Activated CD4-positive, alpha-beta T cell treated with anti-CD3 and anti-CD28 coated beads, Interleukin-10, Interleukin-2, amounts not matched to agents 100 ng/mL and 50 ng/mL, durations not matched to agents 16 hours and 8 hours (primary cell): Measurements from ENCODE around the gene HCFC1.

Experiments
- DNase-seq: peaks from one replicate; pipeline ENCODE4 v3.0.0-alpha.2; 2020

HCFC1 gene

DNA sequence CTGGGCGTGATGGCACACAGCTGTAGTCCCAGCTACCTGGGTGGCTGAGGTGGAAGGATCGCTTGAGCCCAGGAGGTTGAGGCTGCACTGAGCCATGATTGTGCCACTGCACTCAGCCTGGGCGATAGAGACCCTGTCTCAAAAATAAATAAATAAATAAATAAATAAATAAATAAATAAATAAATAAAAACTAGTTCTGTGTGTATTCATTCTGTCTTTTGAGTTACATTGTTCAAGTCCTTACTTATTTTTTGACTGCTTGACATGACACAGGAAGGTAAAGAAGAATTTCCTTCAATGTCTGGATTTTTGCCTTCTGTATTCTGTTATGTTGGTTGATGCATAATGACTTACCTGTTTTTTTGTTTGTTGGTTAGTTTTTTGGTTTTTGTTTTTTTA lies 34.6 kb downstream of the HCFC1 start:
- no peak for DNase-seq

DNA sequence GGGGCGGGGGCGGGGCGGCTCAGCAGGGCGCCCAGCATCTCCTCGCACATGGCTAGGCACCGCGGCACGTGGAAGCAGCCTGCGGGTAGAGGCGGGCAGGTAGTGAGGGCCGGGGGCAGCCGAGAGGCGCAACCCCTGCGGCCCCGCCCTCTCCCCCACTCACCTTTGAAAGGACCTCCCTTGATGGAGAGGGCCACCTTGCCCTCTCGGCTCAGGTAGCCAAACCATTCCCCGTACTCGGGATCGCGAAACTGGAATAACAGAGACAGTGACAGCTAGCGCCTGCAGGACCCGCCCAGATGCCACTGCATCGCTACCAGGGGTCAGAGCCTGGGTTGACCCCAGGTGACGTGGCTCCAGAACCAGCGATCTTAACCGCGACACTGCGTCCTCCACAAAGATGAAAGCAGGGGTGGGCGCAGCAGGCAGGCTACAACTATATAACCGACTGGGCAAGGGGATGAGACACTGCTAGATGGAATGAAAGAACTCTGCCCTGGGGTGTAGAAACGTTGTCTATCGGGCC lies 36.2 kb downstream of the HCFC1 start:
- no peak for DNase-seq

DNA sequence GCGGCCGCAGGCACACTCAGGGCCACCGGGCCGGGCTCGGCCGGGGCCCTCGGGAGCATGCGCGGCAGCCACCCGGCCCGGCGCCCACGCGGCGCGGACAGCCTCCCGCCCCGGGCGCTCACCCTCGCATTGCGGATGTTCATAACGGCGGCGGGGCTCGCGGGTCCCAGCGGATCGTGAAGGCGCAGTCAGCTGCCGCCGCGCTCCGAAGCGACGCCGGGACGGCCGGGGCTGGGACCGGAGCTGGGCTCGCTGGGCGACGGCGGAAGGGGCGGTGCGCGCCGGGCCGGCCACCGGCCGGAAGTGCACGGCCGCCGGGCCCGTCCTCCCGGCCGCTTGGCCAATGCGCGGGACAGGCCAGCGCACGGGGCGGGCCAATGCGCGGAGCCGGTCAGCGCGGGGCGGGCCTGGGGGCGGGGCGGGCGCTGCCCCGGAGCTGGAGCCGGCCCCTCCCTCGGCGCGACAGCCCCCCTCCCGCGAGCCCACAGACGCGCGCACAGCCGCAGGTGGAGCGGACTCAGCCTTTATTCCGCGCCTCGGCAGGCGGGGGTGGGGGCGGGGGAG lies 36.8 kb downstream of the HCFC1 start, which contains the start of gene NAA10:
Gene NAA10, minus strand, starts transcription at position 276 of the 564 bp plus-strand sequence. Its CDS starts 133 bp downstream, at position 143.
- peak; percentile 86 for DNase-seq

DNA sequence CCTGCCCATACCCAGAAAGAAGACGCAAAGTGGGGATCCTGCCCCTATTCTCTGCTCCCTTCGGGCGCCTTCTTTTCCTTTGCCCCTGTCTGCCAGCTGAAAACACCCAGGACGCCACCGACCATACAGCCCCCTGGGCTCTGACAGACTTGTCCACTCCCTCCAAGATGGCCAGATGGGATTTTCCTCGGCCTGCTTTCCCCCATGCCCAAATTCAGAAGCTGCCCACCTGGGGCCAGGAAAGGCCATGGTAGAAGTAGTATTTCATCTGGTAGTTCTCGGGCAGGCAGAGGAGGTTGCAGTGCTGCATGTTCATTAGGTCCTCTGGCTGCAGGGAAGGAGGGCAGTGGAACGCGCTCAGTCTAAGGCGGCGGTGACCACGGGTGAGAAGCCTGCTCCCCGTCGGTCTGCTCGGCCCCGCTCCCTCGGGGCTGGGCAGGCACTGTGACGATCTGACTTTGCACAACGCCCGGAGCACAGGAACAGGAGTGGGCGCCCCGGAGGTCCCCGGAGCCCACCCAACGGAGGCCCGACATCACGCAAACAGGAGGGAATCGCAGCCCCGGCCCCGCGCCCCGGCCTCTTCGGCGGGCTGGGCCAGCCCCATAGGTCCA lies 37.4 kb downstream of the HCFC1 start:
- DNase-seq = no peak

DNA sequence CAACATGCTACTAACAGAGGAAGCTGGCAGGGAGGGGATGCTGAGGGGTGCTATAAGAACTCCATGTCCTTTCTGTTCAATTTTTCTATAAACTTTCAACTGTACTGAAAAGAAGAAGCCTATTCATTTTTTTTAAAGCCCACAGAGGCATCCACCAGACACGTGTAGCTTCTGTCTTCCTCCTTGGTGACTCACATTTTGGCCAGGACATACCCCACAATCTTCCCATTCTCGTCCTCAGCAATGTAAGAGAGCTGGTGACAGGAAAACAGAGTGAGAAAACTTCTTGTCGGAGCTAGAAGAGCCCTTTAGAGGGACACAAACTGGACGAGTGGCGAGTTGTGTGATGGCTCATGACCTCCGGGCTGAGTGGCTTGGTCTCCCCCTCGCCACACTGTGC lies 37.9 kb downstream of the HCFC1 start:
- DNase-seq = no peak

DNA sequence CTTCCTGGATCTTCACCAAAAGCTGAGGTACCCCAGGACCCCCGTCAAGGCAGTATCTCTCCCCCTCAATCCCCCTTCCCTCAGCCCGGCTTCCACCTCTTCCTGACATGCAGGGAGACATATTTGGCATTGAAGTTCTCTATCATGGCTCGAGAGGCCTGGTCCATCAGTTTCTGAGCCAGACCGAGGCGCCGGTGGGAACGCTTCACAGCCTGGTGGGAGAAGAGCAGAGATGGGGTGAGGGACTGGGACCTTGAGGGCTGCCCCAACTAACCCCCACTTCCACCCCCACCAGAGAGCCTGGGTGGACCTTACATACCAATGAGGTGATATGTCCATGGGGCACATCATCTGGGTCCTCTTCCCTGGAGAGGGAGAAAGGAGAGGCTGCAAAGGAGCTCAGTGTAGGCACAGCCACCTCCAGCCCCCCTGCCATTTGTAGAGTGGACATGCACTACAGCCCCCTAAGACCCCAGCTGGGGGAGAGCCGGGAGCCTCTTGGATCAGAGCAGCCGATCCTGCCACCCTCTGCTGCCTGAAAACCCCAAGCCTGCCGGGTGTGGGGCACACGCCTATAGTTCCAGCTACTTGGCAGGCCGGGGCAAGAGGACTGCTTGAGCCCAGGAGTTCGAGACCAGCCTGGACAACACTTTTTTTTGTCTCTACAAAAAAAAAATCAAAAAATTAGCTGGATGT lies 39.2 kb downstream of the HCFC1 start:
- DNase-seq = no peak

DNA sequence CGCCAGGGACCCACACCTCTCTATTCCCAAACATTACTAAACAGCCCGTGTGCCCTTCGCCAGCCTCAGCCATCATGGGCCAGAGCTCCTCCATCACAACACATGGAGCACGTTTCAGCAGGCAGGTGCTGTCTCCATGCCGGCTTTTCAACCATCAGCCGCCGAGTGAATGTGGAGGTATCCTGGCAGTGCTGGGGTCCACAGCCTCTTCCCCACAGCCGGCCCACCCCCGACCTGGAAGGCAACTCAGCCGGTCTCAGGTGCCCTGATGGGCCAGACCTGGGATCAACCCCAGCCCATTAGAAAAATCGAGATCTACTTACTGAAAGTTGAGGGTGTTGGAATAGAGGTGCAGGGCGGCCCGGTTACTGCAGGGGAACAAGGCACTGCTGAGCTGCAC lies 39.9 kb downstream of the HCFC1 start:
- no peak for DNase-seq

DNA sequence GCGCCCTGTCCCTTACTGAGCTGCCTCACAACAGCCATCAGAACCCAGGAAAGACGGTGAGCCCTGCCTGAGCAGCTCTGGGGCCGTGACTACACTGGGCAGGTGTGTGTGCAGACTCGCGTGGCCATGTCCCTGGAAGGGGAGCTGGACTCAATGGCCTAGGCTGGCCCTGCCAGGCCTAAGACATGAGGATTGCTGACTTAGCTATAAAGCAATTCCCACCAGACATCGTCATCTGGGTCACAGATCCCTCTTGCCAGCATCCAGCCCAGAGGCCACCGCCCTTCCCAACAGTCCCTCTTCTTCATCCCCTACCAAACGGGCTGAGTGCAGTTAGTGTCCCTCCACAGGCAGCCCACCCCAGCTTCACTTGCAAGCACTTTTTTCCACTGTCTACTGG lies 40.5 kb downstream of the HCFC1 start:
- no peak for DNase-seq

DNA sequence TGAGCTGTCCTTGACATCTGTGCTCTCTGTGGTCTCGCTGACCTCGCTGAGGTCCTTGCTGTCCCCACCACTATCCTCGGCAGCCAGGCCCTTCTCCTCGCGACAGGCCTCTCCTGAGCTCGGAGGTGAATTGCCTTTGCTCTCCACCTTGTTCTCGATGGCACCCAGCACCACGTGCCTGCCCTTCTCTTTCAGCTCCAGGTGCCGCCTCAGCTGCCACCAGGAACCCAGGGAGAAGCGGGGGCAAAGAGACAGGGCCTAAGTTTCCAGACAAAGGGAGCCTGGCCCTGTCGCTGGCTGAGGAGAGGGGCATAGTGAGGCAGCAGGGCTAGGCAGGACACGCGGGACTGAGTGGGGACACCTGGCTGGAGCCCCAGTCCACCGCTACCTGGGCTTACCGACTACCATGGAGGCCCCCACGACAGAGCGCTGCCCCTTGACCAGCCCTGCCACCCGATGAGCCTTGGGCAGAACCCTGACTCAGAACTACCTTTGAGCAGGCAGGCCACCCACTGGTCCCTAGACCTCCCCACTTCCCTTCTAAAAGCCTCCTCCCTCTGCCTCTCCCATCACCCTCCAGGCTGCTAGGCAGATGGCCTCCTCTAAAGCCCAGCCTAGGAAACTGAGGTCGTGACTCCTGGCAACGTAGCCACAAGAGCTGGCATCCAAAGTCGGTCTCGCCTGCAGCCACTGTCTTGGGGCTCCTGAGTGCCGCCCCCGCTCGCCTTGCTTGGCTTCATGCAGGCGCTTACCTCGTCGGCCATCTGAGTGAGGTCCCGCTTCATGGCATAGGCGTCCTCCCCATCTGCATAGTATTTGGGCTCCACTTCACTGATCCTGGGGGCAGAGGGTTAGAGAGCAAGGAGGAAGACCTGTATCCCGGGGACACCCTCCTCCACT lies 41.4 kb downstream of the HCFC1 start:
- DNase-seq = no peak

DNA sequence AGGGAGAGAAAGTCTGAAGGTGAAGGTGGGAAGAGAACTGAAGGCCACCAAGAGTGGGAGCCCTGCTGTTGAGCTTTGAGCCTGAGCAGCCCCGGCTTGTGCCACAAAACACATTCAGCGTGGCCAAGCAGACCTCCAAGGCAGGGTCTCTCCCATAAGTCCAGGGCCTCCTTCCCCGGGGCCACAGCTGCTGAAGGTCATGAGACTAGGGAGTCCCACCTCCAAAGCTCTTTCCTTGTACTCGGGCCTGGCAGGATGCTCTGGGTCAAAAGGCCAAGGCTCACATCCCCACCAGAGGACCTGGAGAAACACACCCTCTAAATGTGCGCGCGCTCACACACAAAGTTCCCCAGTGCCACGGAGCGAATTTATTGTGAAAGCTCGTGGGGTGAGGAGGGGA lies 42.0 kb downstream of the HCFC1 start:
- DNase-seq = no peak

DNA sequence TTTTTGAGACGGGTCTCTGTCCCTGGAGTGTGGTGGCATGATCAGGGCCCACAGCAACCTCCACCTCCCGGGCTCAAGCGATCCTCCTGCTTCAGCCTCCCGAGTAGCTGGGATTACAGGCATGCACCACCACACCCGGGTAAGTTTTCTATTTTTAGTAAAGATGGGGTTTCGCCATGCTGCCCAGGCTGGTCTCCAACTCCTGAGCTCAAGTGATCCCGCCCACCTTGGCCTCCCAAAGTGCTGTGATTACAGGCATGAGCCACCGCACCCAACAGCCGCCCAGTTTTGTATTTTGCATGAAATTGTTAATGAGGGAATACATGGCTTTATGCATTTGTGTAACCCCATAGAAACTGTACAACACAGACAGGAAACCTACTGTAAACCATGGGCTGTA lies 42.8 kb downstream of the HCFC1 start:
- no peak for DNase-seq

DNA sequence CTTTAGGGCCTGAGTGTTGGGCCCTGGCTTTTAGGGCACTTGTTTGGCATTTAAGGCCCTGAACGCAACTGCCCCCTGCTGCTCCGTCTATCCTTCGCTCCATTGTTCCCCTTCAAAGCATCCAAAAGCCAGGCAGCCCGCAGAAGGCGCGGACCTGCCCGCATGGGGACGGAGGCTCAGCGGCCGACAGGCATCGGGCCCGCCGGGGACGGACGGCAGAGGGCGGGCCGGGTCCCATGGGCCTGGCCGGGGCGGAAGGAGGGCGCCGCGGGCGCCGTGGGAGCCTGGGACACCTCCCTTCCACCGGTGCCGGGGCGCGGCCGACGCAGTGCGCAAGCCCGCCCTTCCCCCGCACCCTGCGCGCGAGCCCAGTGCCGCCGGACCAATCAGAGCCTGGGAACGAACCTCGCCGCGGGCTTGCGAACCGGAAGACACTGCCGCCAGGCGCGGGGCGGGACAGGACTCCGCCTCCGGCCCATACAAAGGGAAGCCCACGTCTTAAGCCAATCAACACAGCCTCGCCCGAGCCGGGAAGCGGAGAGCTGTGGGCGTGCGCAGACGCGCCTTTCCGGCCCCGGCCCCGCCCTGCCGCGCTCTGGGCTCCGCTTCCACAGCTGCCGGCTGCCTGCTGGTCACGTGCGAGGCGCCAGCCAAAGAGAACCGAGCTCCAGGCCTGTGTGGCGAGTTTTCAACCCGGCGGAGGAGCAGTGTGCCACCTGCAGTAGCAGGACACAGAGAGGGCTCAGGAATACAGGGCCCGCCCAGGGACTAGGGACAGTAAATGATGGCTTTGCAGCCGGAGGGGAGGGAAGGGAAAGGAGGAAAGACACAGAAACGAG lies 43.5 kb downstream of the HCFC1 start:
- DNase-seq = peak; percentile 99

DNA sequence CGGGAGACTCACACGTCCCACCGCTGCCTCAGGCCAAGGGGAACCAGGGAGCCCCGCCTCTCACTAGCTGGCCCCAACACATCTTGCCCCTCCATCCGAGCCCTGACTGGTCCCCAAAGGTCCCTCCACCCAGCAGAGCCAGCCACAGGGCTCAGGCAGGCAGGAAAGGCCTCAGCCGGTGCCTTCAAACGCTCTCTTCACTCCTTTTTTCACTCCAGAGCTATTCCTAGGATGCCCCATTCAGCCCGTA lies 44.0 kb downstream of the HCFC1 start:
- no peak for DNase-seq

DNA sequence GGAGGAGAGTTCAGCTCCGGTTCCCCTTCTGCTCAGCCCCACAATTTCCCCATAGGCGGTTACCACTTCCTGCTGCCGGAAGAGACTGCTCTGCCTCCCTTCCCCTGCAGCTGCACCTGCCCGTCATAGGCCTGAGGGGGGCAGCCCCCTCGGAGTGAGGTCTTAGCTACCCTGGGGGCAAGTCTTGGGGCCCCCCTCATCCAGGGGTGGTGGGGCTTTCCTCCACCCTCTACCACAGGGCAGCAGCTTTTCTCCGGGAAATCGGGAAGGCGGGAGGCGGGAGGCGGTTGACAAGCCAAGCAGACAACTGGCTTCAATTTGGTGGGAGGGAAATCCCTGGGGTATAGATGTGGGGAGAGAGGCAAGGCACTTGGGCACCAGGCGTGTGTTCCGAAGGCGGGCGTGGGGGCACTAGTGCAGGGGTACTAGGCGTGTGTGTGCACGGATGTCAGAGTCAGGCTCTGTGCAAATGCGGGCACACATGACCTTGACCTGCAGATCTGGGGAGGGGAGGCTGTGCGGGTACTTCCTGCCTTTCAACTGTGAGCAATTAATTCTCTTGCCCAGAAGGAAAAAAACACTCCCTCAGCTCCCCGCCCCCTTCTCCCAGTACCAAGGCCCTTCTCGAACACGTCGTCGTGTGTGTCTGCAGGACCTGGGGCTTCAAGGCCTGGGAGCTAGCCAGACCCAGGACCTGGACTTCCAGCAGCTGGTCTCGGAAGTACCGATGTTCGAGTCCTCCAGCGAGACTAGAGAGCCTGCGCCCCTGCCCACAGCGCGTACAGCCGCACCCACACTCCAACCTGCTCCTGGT lies 44.6 kb downstream of the HCFC1 start:
- DNase-seq = peak; percentile 91

DNA sequence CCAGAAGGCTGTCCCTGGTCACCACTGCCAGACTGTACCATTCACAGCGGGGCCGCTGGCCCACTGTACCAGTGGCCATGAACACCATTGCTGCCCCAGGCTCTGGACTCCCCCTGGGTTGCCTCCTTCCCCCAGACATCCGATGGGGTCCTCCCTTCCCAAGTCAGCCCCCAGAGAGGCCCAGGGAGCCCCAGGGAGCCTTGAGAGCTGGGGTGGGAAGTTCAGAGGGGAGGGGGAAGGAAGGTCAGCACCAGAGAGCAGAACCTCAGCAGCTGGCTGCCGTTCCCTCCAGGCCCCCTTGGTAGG lies 45.1 kb downstream of the HCFC1 start:
- DNase-seq = no peak

DNA sequence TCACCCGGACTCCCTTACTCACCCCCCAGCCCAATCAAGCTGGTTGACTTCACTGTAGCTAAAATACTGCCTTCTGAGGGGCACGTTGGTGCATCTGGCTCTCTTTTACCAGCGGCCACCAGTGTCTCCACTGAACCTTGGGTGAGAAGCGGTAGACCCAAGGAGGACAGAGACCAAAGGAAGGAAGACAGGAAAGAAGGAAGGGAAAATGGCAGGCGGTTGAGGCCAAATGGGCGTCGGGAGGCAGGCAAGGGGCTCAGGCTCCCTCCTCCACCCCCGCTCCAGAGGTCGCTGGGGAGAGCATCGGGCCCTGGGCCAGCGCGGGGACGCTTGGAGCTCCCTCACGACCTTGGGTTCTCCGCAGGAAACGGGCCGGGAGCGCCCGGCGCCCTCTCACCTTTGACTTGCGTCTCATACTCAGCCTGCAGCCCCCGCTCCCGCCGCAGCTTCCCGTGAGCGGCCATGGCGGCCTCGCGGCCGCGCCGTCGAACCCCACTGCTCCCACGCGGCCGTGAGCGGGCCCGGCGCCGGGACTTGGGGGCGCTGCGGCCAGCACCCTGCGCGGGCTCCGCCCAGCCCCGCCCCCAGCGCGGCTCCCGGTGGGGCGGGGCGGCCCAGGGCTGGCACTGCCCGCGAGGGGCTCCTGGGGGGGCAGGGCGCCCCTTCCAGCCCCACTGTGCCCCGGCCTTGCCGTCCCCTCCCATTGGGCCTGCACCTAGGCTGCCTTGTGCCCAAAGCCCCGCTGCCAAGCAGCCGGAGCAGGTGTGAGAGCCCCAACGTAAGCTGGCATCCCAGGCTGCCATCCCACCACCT lies 45.7 kb downstream of the HCFC1 start, which contains the start of gene ARHGAP4:
Gene ARHGAP4, minus strand, starts transcription at position 526 of the 813 bp plus-strand sequence. Its CDS starts 62 bp downstream, at position 464.
- peak; percentile 69 for DNase-seq

DNA sequence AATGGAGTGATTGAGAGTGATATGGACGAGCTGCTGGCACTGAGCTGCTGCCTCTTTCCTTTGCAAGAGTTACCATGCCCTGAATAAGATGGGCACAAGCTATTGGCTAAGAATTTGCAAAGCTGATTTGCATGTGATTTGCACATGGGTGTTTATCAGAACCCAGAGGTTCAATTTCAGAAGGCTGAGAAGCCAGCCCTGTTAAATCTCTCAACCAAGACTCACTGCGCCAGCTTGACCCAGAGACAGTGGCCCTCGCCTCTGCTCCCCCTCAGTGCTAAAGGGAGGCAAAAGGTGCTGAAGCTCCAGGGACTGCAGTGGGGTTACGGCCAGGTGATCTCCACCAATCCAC lies 46.3 kb downstream of the HCFC1 start:
- DNase-seq = peak; percentile 58

DNA sequence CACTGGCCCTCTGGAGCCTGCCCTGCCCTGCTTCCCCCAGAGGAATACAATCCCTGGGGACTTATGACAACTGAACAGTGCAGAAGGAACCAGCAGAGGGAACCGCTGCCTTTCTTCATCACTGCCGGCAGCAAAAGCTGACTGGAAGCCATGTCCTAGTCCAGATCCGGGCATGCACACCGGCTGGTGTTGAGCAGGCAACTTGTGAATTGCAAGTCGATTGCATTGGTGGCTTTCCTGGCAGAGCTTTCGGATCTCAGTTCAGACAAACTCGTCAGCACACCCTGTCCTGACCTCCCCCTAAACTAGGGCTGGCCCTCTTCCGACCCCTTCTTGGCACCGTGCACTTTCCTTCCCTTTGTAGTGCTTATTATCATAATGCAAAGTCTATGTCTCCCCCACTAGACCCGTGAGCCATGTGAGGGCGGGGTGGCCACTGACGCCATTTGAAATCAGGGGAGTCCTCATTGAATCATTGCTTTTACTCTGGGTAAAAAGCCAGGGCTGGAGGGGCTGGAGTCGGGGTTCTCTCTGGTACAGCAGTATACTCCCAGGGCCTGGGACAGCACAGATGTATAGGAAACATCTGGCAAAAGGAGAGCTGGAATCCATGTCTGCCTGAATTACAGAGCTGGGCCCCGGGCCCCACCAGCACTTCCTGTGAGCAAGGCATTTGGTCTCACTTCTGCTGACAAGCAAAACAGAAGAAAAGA lies 47.3 kb downstream of the HCFC1 start:
- peak; percentile 48 for DNase-seq

DNA sequence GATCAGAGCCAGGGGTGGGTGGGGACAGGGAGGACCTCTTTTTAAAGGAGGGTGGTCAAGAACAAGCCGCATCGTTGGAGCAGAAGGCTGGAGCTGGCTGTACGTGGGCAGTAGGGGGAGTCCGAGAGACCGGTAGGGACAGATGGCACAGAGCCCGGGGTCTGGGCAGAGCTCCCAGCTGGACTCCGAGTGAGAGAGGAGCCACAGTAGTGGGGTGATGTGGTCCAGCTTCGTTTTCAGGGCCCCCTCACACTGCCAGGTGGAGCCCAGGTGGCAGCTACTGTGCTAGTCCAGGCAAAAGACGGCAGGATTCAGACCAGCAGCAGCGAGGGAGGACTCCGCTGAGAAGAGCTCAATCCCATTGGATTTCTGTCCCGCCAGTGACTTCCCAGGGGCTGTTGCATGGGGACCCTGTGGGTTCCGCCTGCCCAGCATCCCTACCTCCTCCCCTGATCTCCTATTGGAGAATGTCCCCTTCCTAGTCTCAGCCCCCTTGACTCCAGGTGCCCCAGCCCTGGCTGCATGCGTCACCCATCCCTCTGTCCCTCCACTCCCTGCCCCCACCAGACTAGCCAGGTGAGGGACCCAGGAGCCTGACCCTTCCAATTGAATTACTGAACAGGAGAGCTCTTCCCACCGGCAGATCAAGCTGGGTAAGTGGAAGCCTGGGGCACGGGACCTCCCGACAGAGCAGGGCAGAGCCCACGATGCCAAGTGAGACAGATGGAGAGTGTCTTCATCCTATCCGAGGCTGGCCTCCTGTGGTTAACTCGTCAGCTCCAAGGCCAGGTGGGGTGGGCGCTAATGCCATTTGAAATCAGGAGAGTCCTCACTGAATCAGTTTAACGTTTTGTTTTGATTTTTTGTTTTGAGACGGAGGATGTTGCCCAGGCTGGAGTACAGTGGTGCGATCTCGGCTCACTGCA lies 48.4 kb downstream of the HCFC1 start:
- DNase-seq = peak; percentile 48
